ENCODE results near the gene FCN1. TPM values are rescaled to one million over a fixed set of nuclear protein-coding genes. Genes with fewer than 3 reads are reported as not detected.
"Not testable (repeated sequence)": the region's sequence is repeated elsewhere in the genome, so short reads cannot be mapped to it uniquely, and the experiment has no call there.

Gene FCN1
- total RNA-seq, 2 donors from 2014 or later = 0.79 to 4.6 TPM

- no peaks in the 10 kb centered on the region for H3K36me3 ChIP-seq
- no peak for DNase-seq
- no peaks in the 10 kb centered on the region for H3K27me3 ChIP-seq
- no peak overlapping the region for H3K4me3 ChIP-seq
- H3K4me1 ChIP-seq = no peaks in the 10 kb centered on the region
- H3K9ac ChIP-seq (ENCODE audit: low read depth in 2 of 2, low read length in 2 of 2) = no peak overlapping the region
- H3K27ac ChIP-seq = no peak overlapping the region
- no peaks in the 10 kb centered on the region for H3K9me3 ChIP-seq
- intact Hi-C loops (cut with DNase I) = no loop called here
- no peak for TF ChIP-seq CTCF (IDR thresholded peaks at IDR 0.05)
Measured at GRCh38 chr9:134860510-134860909, 57.2 kb downstream of the FCN1 start.

GRCh38 chr9:134858051-134858841 is 59.5 kb downstream of the FCN1 start:
- no peaks in the 10 kb centered on the region for H3K9me3 ChIP-seq
- DNase-seq = no peak
- intact Hi-C loops (cut with DNase I) = no loop called here
- H3K27me3 ChIP-seq = no peaks in the 10 kb centered on the region
- no peak overlapping the region for H3K9ac ChIP-seq (ENCODE audit: low read depth in 2 of 2, low read length in 2 of 2)
- H3K4me3 ChIP-seq = no peak overlapping the region
- no peak overlapping the region for H3K27ac ChIP-seq
- H3K36me3 ChIP-seq = no peaks in the 10 kb centered on the region
- TF ChIP-seq CTCF (IDR thresholded peaks at IDR 0.05) = no peak
- H3K4me1 ChIP-seq = no peaks in the 10 kb centered on the region

- H3K4me3 ChIP-seq; H3K9me3 ChIP-seq; H3K27ac ChIP-seq; H3K9ac ChIP-seq (ENCODE audit: low read depth in 2 of 2, low read length in 2 of 2); intact Hi-C loops (cut with DNase I); H3K4me1 ChIP-seq; DNase-seq; H3K36me3 ChIP-seq; H3K27me3 ChIP-seq: not testable (repeated sequence)
Measured at GRCh38 chr9:134857451-134857850, 60.3 kb downstream of the FCN1 start.

GRCh38 chr9:134855900-134856377 is 61.8 kb downstream of the FCN1 start:
- intact Hi-C loops (cut with DNase I) = no loop called here
- no peak for TF ChIP-seq CTCF (IDR thresholded peaks at IDR 0.05)
- H3K4me1 ChIP-seq = no peaks in the 10 kb centered on the region
- H3K36me3 ChIP-seq = no peaks in the 10 kb centered on the region
- H3K9ac ChIP-seq (ENCODE audit: low read depth in 2 of 2, low read length in 2 of 2) = no peak overlapping the region
- no peak overlapping the region for H3K4me3 ChIP-seq
- no peaks in the 10 kb centered on the region for H3K9me3 ChIP-seq
- no peak overlapping the region for H3K27ac ChIP-seq
- H3K27me3 ChIP-seq = no peaks in the 10 kb centered on the region
- DNase-seq = no peak

Other genes with a start within 250 kb of the FCN1 start
- gene FCN2, start 37.1 kb downstream of the FCN1 start, total RNA-seq = not detected
- 1 to 10 TPM; 3.8 to 8.9 TPM for gene OLFM1, start 169.8 kb upstream of the FCN1 start, total RNA-seq